HEK293 (cell line): ENCODE data around the gene RASGRP1.

Source experiments
- CTCF ChIP-seq: fragments of 450-650 bp; formaldehyde crosslinking; IDR thresholded peaks from 2 replicates; pipeline ENCODE4 v1.5.1; 2016; ENCODE audit warnings: missing biosample characterization, missing genetic modification characterization
- ZNF184 ChIP-seq: fragments of 450-650 bp; IDR thresholded peaks from 2 replicates; pipeline ENCODE4 v1.5.1; 2018; ENCODE audit warnings: missing biosample characterization, mild to moderate bottlenecking, missing genetic modification characterization
- ZNF239 ChIP-seq: fragments of 450-650 bp; formaldehyde crosslinking; IDR thresholded peaks from 2 replicates; pipeline ENCODE4 v1.5.1; 2016; ENCODE audit warnings: missing biosample characterization, missing genetic modification characterization
- ZNF501 ChIP-seq: fragments of 450-650 bp; formaldehyde crosslinking; IDR thresholded peaks from 2 replicates; pipeline ENCODE4 v1.5.1; 2016; ENCODE audit warnings: missing biosample characterization, missing genetic modification characterization
- ZSCAN23 ChIP-seq: fragments of 450-650 bp; formaldehyde crosslinking; IDR thresholded peaks from 2 replicates; pipeline ENCODE4 v1.5.1; 2016; ENCODE audit warnings: missing biosample characterization, missing genetic modification characterization
- ZSCAN5A ChIP-seq: fragments of 450-650 bp; formaldehyde crosslinking; IDR thresholded peaks from 2 replicates; pipeline ENCODE4 v1.5.1; 2016; ENCODE audit warnings: missing biosample characterization, missing genetic modification characterization
- TF ChIP-seq, protein P1 (sequence below): fragments of 450-650 bp; IDR thresholded peaks from 2 replicates; pipeline ENCODE4 v1.5.1; 2018; ENCODE audit warnings: missing biosample characterization, mild to moderate bottlenecking, missing genetic modification characterization

GRCh38 chr15:38481113-38481512, 83.5 kb downstream of the RASGRP1 start:
- TF ChIP-seq ZNF184 (no peak), CTCF (tag by site-specific recombination) (no peak), ZSCAN5A (tag by site-specific recombination) (no peak), ZNF239 (tag by site-specific recombination) (no peak), ZSCAN23 (tag by site-specific recombination) (no peak), ZNF501 (tag by site-specific recombination) (no peak)
- TF ChIP-seq, protein P1, sequence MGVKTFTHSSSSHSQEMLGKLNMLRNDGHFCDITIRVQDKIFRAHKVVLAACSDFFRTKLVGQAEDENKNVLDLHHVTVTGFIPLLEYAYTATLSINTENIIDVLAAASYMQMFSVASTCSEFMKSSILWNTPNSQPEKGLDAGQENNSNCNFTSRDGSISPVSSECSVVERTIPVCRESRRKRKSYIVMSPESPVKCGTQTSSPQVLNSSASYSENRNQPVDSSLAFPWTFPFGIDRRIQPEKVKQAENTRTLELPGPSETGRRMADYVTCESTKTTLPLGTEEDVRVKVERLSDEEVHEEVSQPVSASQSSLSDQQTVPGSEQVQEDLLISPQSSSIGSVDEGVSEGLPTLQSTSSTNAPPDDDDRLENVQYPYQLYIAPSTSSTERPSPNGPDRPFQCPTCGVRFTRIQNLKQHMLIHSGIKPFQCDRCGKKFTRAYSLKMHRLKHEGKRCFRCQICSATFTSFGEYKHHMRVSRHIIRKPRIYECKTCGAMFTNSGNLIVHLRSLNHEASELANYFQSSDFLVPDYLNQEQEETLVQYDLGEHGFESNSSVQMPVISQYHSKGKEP (tag by site-specific recombination) = no peak
